GM18858 (cell line): Measurements from ENCODE around the gene AQP9.

Experiments
- ATAC-seq: cut with Tn5 transposase; IDR thresholded peaks from one replicate; pipeline ENCODE4 v1.9.1; 2021; ENCODE audit not compliant: unreplicated experiment

Gene AQP9

GRCh38 chr15:58223432-58223831 lies 85.3 kb downstream of the AQP9 start:
- ATAC-seq, result no peak

DNA sequence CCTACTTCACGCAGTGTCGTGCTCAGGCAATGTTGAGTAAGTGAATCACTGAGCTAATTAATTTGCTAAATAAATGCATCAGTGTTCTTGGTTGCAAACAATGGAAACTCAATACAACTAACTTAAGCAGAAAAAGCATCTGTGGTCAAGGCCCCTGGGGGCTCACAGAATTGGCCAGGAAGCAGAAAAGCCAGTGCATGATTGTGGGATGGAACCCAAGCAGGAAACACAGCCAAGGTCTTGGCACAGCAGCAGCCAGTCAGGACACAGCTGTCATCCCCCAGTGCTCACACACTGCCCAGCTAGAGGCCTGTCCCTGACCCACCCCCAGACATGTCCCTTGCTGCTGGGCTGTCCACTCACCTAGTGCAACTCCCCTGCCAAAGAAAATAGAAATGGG lies 85.9 kb downstream of the AQP9 start:
- no peak for ATAC-seq

- ATAC-seq, result no peak
These were observed 89.7 kb downstream of the AQP9 start for GRCh38 chr15:58227706-58228543.

- ATAC-seq, result no peak
These were observed 90.5 kb downstream of the AQP9 start for GRCh38 chr15:58228718-58229117.

DNA sequence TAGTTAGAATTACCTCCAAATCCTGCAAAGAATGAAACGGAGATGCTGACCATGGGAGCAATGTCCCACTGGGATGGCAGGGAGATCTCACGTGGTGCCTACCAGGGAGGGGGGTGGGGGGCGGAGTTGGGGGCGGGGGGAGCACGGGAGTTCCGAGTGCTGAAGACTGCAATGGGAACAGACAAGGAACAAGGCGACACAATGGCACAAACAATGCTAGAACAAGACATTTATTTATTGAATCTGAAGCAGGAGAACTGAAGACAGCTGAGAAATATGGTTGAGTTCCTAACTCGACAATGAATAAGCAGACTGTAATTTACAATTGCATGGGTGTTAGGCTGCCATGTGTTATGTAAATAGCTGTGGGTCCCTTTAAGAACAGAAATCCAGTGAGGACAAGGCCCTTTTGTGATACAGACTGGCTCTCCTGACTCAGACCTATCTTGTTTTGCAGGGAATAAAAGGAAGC lies 91.2 kb downstream of the AQP9 start:
- ATAC-seq, result no peak

DNA sequence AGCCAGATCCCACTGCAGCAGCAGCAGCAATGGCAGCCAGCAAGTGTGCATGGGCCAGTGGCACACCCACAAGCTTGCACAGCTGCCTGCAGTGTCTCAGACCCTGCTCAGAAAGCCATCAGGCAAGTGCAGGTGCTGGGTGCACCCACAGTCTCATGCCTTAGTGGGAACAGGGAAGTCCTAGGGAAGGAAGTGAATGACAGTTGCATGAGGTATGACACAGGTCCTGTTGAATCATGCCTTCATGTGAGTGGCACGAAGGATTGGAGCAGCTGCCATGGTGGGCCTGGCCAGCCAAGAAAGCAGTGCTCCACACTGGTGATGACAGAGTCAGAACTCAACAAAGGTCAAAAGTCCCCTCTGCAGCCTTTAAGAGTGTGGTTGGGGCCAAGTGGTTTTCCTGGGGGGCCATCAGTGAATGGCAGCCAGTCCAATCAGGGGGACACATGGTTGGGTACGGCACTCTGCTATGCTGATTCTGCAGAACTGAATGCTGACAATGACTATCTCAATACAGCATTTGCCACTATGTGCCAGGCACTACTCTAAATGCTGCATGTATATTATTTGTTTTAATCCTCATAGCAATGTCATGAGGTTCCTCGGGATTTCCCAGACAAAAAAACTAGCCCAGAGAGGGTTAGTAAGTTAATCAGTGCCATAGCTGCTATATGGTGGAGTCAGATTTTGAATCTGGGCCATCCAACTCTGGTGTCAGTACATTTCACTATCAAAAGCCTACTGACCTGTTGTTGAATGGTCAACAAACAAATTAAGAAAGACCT lies 94.3 kb downstream of the AQP9 start:
- no peak for ATAC-seq

DNA sequence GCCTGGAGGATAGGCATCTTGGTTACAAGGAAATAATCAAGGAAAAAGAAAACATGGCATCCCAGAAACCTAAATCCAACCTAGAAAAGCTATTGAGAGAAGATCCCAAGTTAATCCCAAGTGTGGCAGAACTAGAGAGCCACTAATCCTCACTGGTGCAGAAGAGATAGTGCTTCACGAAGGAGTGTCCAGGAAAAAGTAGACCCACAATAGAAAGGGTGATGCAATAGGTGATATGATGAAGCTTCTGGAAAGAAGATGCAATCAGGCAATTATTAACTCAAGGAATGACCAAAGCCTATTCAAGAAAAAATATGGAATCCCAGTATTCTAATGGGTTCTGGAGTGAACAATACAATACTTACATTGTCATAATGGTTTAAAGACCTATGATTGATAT lies 95.2 kb downstream of the AQP9 start:
- ATAC-seq, result no peak
